ENCODE measurements around the gene HEYL.

The HEYL gene

GRCh38 chr1:39631361-39632322 is 7.8 kb downstream of the HEYL start:
- H3K4me3 ChIP-seq (ENCODE audit: low read depth, low read length) = no peak overlapping the region
- no peak for DNase-seq (ENCODE audit: low read depth)
- no peak for TF ChIP-seq CTCF (IDR thresholded peaks at IDR 0.05; ENCODE audit: control insufficient read depth, extremely low read depth, insufficient read depth)

- no peak for TF ChIP-seq CTCF (IDR thresholded peaks at IDR 0.05; ENCODE audit: control insufficient read depth, extremely low read depth, insufficient read depth)
- DNase-seq (ENCODE audit: low read depth) = no peak
- no peak overlapping the region for H3K4me3 ChIP-seq (ENCODE audit: low read depth, low read length)
Observed at GRCh38 chr1:39628807-39629350, 10.6 kb downstream of the HEYL start.

- no peak for DNase-seq (ENCODE audit: low read depth)
- no peak for TF ChIP-seq CTCF (IDR thresholded peaks at IDR 0.05; ENCODE audit: control insufficient read depth, extremely low read depth, insufficient read depth)
- no peak overlapping the region for H3K4me3 ChIP-seq (ENCODE audit: low read depth, low read length)
Observed at GRCh38 chr1:39626646-39627045, 12.8 kb downstream of the HEYL start.

- no peak for DNase-seq (ENCODE audit: low read depth)
- H3K4me3 ChIP-seq (ENCODE audit: low read depth, low read length) = no peak overlapping the region
- no peak for TF ChIP-seq CTCF (IDR thresholded peaks at IDR 0.05; ENCODE audit: control insufficient read depth, extremely low read depth, insufficient read depth)
Observed at GRCh38 chr1:39625462-39626273, 13.8 kb downstream of the HEYL start.

- no peak for DNase-seq (ENCODE audit: low read depth)
- no peak overlapping the region for H3K4me3 ChIP-seq (ENCODE audit: low read depth, low read length)
- TF ChIP-seq CTCF (IDR thresholded peaks at IDR 0.05; ENCODE audit: control insufficient read depth, extremely low read depth, insufficient read depth) = no peak
Observed at GRCh38 chr1:39625009-39625408, 14.4 kb downstream of the HEYL start.

GRCh38 chr1:39623053-39623452 is 16.4 kb downstream of the HEYL start:
- DNase-seq (ENCODE audit: low read depth) = no peak
- no peak for TF ChIP-seq CTCF (IDR thresholded peaks at IDR 0.05; ENCODE audit: control insufficient read depth, extremely low read depth, insufficient read depth)
- no peak overlapping the region for H3K4me3 ChIP-seq (ENCODE audit: low read depth, low read length)

Data from LNCaP clone FGC (cell line).